GM21515 (cell line): ENCODE results near the gene PDE6G.

Experiments used
- ATAC-seq: cut with Tn5 transposase; IDR thresholded peaks from one replicate; pipeline ENCODE4 v1.9.1; 2021; ENCODE audit not compliant: unreplicated experiment

Gene PDE6G

GRCh38 chr17:81664051-81664470 lies 7.7 kb upstream of the PDE6G start:
- no peak for ATAC-seq

- ATAC-seq, result no peak
Observed at GRCh38 chr17:81662002-81662401, 5.7 kb upstream of the PDE6G start.

- ATAC-seq, result no peak
Observed at GRCh38 chr17:81660441-81660840, 4.1 kb upstream of the PDE6G start.

GRCh38 chr17:81659038-81659437 lies 2.7 kb upstream of the PDE6G start:
- no peak for ATAC-seq

- no peak for ATAC-seq
Observed at GRCh38 chr17:81656835-81657234, 493 bp upstream of the PDE6G start.

- ATAC-seq, result no peak
Observed at GRCh38 chr17:81655378-81656117, 794 bp downstream of the PDE6G start.

GRCh38 chr17:81652906-81653771 lies 3.2 kb downstream of the PDE6G start:
- ATAC-seq, result no peak

GRCh38 chr17:81651692-81652091 lies 4.7 kb downstream of the PDE6G start:
- ATAC-seq, result no peak

- no peak for ATAC-seq
Observed at GRCh38 chr17:81650951-81651350, 5.4 kb downstream of the PDE6G start.

GRCh38 chr17:81648707-81649085 lies 7.6 kb downstream of the PDE6G start:
- no peak for ATAC-seq

- ATAC-seq, result no peak
Observed at GRCh38 chr17:81648013-81648706, 8.2 kb downstream of the PDE6G start.

GRCh38 chr17:81647640-81648012 lies 8.7 kb downstream of the PDE6G start:
- ATAC-seq, result no peak

GRCh38 chr17:81646869-81647600 lies 9.3 kb downstream of the PDE6G start:
- no peak for ATAC-seq

GRCh38 chr17:81644976-81645952 lies 11.1 kb downstream of the PDE6G start:
- no peak for ATAC-seq

- no peak for ATAC-seq
Observed at GRCh38 chr17:81644496-81644895, 11.8 kb downstream of the PDE6G start.

- no peak for ATAC-seq
Observed at GRCh38 chr17:81641825-81642489, 14.4 kb downstream of the PDE6G start.

- ATAC-seq, result no peak
Observed at GRCh38 chr17:81640011-81640410, 16.3 kb downstream of the PDE6G start.

- no peak for ATAC-seq
Observed at GRCh38 chr17:81638683-81639082, 17.7 kb downstream of the PDE6G start.
